Measurements from ENCODE around the gene ICA1. TPM values are rescaled to one million over a fixed set of nuclear protein-coding genes. Genes with fewer than 3 reads are reported as not detected.

ICA1 gene
- polyA plus RNA-seq, 4 donors, result 32.1 to 65.5 (median 45.7) TPM

- Histone ChIP-seq H3K4me3 (ENCODE audit: low read depth in 1 of 3, low read length in 3 of 3) (no peak overlapping the region), H3K27me3 (ENCODE audit: control insufficient read depth in 3 of 3, insufficient read depth in 3 of 3, low read length in 3 of 3) (peaks cover 0 to 6% (median 3%) of the 10 kb centered on the region in 3 donors), H3K36me3 (ENCODE audit: control insufficient read depth in 3 of 3, insufficient read depth in 2 of 3, low read depth in 1 of 3, low read length in 3 of 3) (no peaks in the 10 kb centered on the region), H3K4me1 (ENCODE audit: control insufficient read depth in 3 of 3, insufficient read depth in 2 of 3, low read depth in 1 of 3, low read length in 2 of 3) (peaks cover 0 to 7% (median 0%) of the 10 kb centered on the region in 3 donors), H3K9me3 (ENCODE audit: control insufficient read depth in 2 of 2, insufficient read depth in 1 of 2, low read depth in 1 of 2, low read length in 1 of 2) (no peaks in the 10 kb centered on the region), H3K27ac (ENCODE audit: low read depth in 1 of 3, low read length in 2 of 3) (no peak overlapping the region)
- FAIRE-seq (no peak), DNase-seq (no peak)
- WGBS, 3 donors, result 96 to 100% (median 100%) methylated on average over 1 of the region's 1 CpG
These were observed 3.2 kb downstream of the ICA1 start for GRCh38 chr7:8258734-8259133.

DNA sequence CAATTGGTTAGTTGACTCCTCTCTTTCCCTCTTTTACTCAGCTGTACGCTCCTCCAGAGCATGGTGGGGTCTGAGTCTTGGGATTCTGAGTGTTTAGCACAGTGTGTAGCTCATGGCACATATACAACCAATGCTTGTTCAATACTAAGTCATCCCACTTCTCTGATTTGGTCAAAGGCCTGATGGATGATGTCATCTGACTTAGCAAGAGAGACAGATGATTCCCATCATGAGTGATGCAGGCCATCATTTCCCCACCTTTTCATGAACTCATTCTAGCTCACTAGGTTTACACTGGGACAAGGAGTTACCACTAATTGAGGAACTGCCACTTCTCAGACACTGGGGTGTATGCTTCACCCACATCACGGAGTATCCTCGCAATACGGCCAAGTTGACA, 3.8 kb downstream of the ICA1 start:
- Histone ChIP-seq H3K9me3 (ENCODE audit: control insufficient read depth in 2 of 2, insufficient read depth in 1 of 2, low read depth in 1 of 2, low read length in 1 of 2) (no peaks in the 10 kb centered on the region), H3K4me1 (ENCODE audit: control insufficient read depth in 3 of 3, insufficient read depth in 2 of 3, low read depth in 1 of 3, low read length in 2 of 3) (peaks cover 0 to 7% (median 0%) of the 10 kb centered on the region in 3 donors), H3K4me3 (ENCODE audit: low read depth in 1 of 3, low read length in 3 of 3) (no peak overlapping the region), H3K27ac (ENCODE audit: low read depth in 1 of 3, low read length in 2 of 3) (no peak overlapping the region), H3K36me3 (ENCODE audit: control insufficient read depth in 3 of 3, insufficient read depth in 2 of 3, low read depth in 1 of 3, low read length in 3 of 3) (no peaks in the 10 kb centered on the region), H3K27me3 (ENCODE audit: control insufficient read depth in 3 of 3, insufficient read depth in 3 of 3, low read length in 3 of 3) (peaks cover 0 to 6% (median 3%) of the 10 kb centered on the region in 3 donors)
- FAIRE-seq, result no peak
- DNase-seq, result no peak
- 94 to 96% (median 95%) methylated on average over 4 of the region's 4 CpGs for WGBS, 3 donors

DNA sequence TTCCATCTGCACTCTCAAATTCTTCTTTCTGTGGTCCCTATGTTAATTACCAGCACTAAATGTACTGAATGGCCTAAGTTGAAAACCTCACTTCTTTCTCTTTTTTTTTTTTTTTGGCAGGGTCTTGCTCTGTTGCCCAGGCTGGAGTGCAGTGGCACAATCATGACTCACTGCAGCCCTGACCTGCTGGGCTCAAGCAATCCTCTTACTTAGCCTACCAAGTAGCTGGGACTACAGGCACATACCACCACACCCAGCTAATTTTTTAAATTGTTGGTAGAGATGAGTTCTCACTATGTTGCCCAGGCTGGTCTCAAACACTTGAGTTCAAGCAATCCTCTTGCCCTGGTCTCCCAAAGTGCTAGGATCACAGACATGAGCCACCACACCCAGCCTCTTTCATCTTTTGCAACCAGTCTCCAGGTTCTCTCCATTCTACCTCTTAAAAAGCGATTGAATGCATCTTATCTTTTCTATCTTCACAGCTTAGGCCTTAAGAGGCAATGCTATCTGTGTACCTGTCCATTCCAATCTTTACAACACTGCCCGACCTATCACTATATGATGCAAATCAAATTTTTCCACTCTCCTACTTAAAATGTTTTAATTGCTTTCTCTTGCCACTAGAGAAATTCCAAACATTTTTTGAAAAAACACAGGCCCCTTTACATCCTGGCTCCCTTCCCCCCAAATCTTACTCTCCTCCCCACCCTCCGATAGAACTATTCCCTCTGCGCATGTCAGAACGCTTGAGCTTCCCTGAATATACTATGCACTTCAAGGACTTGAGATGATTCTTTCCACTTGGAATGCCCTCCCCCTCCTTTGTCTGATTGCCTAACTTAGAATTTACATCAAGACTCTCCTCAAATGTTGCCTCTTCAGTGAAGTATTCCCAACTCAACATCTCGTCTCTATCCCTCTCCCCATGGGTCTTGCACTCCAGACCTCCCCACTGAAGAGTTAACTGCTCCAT, 6.0 kb downstream of the ICA1 start:
- Histone ChIP-seq H3K9me3 (ENCODE audit: control insufficient read depth in 2 of 2, insufficient read depth in 1 of 2, low read depth in 1 of 2, low read length in 1 of 2) (no peaks in the 10 kb centered on the region), H3K4me1 (ENCODE audit: control insufficient read depth in 3 of 3, insufficient read depth in 2 of 3, low read depth in 1 of 3, low read length in 2 of 3) (peaks cover 0 to 7% (median 0%) of the 10 kb centered on the region in 3 donors), H3K36me3 (ENCODE audit: control insufficient read depth in 3 of 3, insufficient read depth in 2 of 3, low read depth in 1 of 3, low read length in 3 of 3) (no peaks in the 10 kb centered on the region), H3K4me3 (ENCODE audit: low read depth in 1 of 3, low read length in 3 of 3) (no peak overlapping the region), H3K27me3 (ENCODE audit: control insufficient read depth in 3 of 3, insufficient read depth in 3 of 3, low read length in 3 of 3) (peaks cover 0 to under 1% (median 0%) of the 10 kb centered on the region in 3 donors), H3K27ac (ENCODE audit: low read depth in 1 of 3, low read length in 2 of 3) (no peak overlapping the region)
- DNase-seq (no peak), FAIRE-seq (no peak)
- 87 to 95% (median 89%) methylated on average over 6 of the region's 6 CpGs for WGBS, 3 donors

- Histone ChIP-seq H3K4me3 (ENCODE audit: low read depth in 1 of 3, low read length in 3 of 3) (no peak overlapping the region), H3K9me3 (ENCODE audit: control insufficient read depth in 2 of 2, insufficient read depth in 1 of 2, low read depth in 1 of 2, low read length in 1 of 2) (no peaks in the 10 kb centered on the region), H3K27ac (ENCODE audit: low read depth in 1 of 3, low read length in 2 of 3) (no peak overlapping the region), H3K27me3 (ENCODE audit: control insufficient read depth in 3 of 3, insufficient read depth in 3 of 3, low read length in 3 of 3) (no peaks in the 10 kb centered on the region), H3K36me3 (ENCODE audit: control insufficient read depth in 3 of 3, insufficient read depth in 2 of 3, low read depth in 1 of 3, low read length in 3 of 3) (no peaks in the 10 kb centered on the region), H3K4me1 (ENCODE audit: control insufficient read depth in 3 of 3, insufficient read depth in 2 of 3, low read depth in 1 of 3, low read length in 2 of 3) (peaks cover 0 to 2% (median 0%) of the 10 kb centered on the region in 3 donors)
- FAIRE-seq (no peak), DNase-seq (peak in 1 of 2 donors; percentile 29)
- 86 to 97% (median 94%) methylated on average over 3 of the region's 3 CpGs for WGBS, 3 donors
These were observed 7.3 kb downstream of the ICA1 start for GRCh38 chr7:8254667-8255066.

DNA sequence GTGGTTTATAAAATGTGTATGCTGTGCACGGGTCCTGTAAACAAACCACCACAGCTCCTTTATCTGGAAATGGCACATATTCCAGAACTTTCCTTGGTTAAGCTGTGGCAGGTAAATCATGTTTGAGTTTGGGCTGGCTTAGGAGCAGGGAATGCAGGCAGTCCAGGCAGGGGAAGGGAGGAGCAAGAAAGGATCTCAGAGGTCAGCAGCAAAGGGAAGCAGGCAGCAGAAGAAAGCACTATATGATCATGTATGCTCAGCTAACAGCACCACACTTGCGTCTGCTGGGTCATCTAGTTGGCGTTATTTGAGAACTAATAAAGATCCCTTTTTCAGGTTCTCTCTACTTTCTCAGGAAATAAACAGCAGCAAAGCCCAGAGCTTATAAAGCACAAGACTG, 7.8 kb downstream of the ICA1 start:
- no peaks in the 10 kb centered on the region for H3K9me3 ChIP-seq (ENCODE audit: control insufficient read depth in 2 of 2, insufficient read depth in 1 of 2, low read depth in 1 of 2, low read length in 1 of 2)
- no peaks in the 10 kb centered on the region for H3K27me3 ChIP-seq (ENCODE audit: control insufficient read depth in 3 of 3, insufficient read depth in 3 of 3, low read length in 3 of 3)
- H3K4me3 ChIP-seq (ENCODE audit: low read depth in 1 of 3, low read length in 3 of 3), result no peak overlapping the region
- DNase-seq (no peak), FAIRE-seq (no peak)
- no peaks in the 10 kb centered on the region for H3K4me1 ChIP-seq (ENCODE audit: control insufficient read depth in 3 of 3, insufficient read depth in 2 of 3, low read depth in 1 of 3, low read length in 2 of 3)
- WGBS, 3 donors, result 75 to 76% (median 75%) methylated on average over 3 of the region's 3 CpGs
- H3K36me3 ChIP-seq (ENCODE audit: control insufficient read depth in 3 of 3, insufficient read depth in 2 of 3, low read depth in 1 of 3, low read length in 3 of 3), result no peaks in the 10 kb centered on the region
- H3K27ac ChIP-seq (ENCODE audit: low read depth in 1 of 3, low read length in 2 of 3), result no peak overlapping the region

GRCh38 chr7:8251195-8251594, 10.8 kb downstream of the ICA1 start:
- H3K4me1 ChIP-seq (ENCODE audit: control insufficient read depth in 3 of 3, insufficient read depth in 2 of 3, low read depth in 1 of 3, low read length in 2 of 3), result no peaks in the 10 kb centered on the region
- WGBS, 3 donors, result 75 to 95% (median 83%) methylated on average over 1 of the region's 1 CpG
- no peak overlapping the region for H3K27ac ChIP-seq (ENCODE audit: low read depth in 1 of 3, low read length in 2 of 3)
- FAIRE-seq, result no peak
- no peaks in the 10 kb centered on the region for H3K27me3 ChIP-seq (ENCODE audit: control insufficient read depth in 3 of 3, insufficient read depth in 3 of 3, low read length in 3 of 3)
- no peak overlapping the region for H3K4me3 ChIP-seq (ENCODE audit: low read depth in 1 of 3, low read length in 3 of 3)
- DNase-seq, result no peak
- no peaks in the 10 kb centered on the region for H3K36me3 ChIP-seq (ENCODE audit: control insufficient read depth in 3 of 3, insufficient read depth in 2 of 3, low read depth in 1 of 3, low read length in 3 of 3)
- H3K9me3 ChIP-seq (ENCODE audit: control insufficient read depth in 2 of 2, insufficient read depth in 1 of 2, low read depth in 1 of 2, low read length in 1 of 2), result no peaks in the 10 kb centered on the region

DNA sequence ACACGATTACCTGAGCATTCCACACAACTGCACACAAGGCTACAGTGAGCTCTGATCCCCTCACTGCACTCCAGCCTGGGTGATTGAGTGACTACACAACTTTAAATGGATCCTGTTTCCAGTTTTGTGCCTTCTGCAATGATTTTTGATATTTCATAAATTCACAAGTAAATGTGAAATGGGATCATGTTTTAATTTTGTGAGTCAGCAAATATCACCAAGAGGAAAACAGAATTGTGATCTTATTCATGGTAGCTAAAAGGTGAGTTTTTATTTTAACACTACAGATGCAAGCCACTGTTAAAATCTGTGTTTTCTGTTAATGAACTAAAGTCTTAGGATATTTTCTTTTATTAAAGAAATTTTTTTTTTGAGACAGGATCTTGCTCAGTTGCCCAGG, 11.4 kb downstream of the ICA1 start:
- Histone ChIP-seq H3K9me3 (ENCODE audit: control insufficient read depth in 2 of 2, insufficient read depth in 1 of 2, low read depth in 1 of 2, low read length in 1 of 2) (no peaks in the 10 kb centered on the region), H3K27me3 (ENCODE audit: control insufficient read depth in 3 of 3, insufficient read depth in 3 of 3, low read length in 3 of 3) (no peaks in the 10 kb centered on the region), H3K4me1 (ENCODE audit: control insufficient read depth in 3 of 3, insufficient read depth in 2 of 3, low read depth in 1 of 3, low read length in 2 of 3) (no peaks in the 10 kb centered on the region), H3K27ac (ENCODE audit: low read depth in 1 of 3, low read length in 2 of 3) (no peak overlapping the region), H3K4me3 (ENCODE audit: low read depth in 1 of 3, low read length in 3 of 3) (no peak overlapping the region), H3K36me3 (ENCODE audit: control insufficient read depth in 3 of 3, insufficient read depth in 2 of 3, low read depth in 1 of 3, low read length in 3 of 3) (no peaks in the 10 kb centered on the region)
- DNase-seq, result no peak
- WGBS, 3 donors, result 81 to 94% (median 91%) methylated on average over 1 of the region's 1 CpG
- no peak for FAIRE-seq

DNA sequence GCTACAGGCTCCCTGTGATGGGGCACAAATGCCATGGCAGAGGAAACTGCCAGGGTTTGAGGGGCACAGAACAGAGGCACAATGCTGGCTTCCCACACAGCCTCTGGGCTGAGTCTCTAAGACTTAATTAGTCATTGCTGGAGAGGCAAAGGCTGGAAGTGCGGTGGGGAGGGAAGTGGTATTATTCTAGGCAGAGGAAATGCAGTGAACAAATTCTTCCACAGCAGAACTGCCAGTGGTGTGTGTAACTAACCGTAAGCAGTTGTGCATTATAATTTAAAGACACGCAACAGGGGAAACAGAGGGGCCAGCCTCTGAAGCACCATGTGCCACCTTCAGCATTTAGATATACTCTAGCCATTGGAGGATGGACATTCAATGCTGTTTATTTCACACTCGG, 12.8 kb downstream of the ICA1 start:
- no peak overlapping the region for H3K4me3 ChIP-seq (ENCODE audit: low read depth in 1 of 3, low read length in 3 of 3)
- no peak overlapping the region for H3K27ac ChIP-seq (ENCODE audit: low read depth in 1 of 3, low read length in 2 of 3)
- FAIRE-seq (no peak), DNase-seq (no peak)
- H3K27me3 ChIP-seq (ENCODE audit: control insufficient read depth in 3 of 3, insufficient read depth in 3 of 3, low read length in 3 of 3), result no peaks in the 10 kb centered on the region
- H3K9me3 ChIP-seq (ENCODE audit: control insufficient read depth in 2 of 2, insufficient read depth in 1 of 2, low read depth in 1 of 2, low read length in 1 of 2), result no peaks in the 10 kb centered on the region
- 81 to 95% (median 82%) methylated on average over 4 of the region's 4 CpGs for WGBS, 3 donors
- no peaks in the 10 kb centered on the region for H3K4me1 ChIP-seq (ENCODE audit: control insufficient read depth in 3 of 3, insufficient read depth in 2 of 3, low read depth in 1 of 3, low read length in 2 of 3)
- H3K36me3 ChIP-seq (ENCODE audit: control insufficient read depth in 3 of 3, insufficient read depth in 2 of 3, low read depth in 1 of 3, low read length in 3 of 3), result no peaks in the 10 kb centered on the region
